Measurements from ENCODE around the gene SMURF1. TPM values are rescaled to one million over a fixed set of nuclear protein-coding genes. Genes with fewer than 3 reads are reported as not detected.

The SMURF1 gene
- total and polyA plus RNA-seq, 4 donors, result 2.9 to 16.8 (median 5.9) TPM

GRCh38 chr7:99142727-99143520, 984 bp downstream of the SMURF1 start:
- H3K27me3 ChIP-seq (ENCODE audit: control insufficient read depth in 4 of 4, insufficient read depth in 4 of 4, low read length in 3 of 4), result no peaks in the 10 kb centered on the region
- H3K9ac ChIP-seq (ENCODE audit: low read depth in 1 of 2, low read length in 2 of 2), result no peak overlapping the region
- peak overlapping the region; percentile 41 to 93 (median 75) for H3K4me3 ChIP-seq (ENCODE audit: low read depth in 1 of 3, low read length in 3 of 3)
- no peaks in the 10 kb centered on the region for H3K9me3 ChIP-seq (ENCODE audit: control insufficient read depth in 4 of 4, low read length in 3 of 4)
- TF ChIP-seq JUND (IDR thresholded peaks at IDR 0.05) (no peak), SP1 (IDR thresholded peaks at IDR 0.05) (no peak), TAF1 (conservative IDR thresholded peaks at IDR 0.05) (no peak), RAD21 (IDR thresholded peaks at IDR 0.05) (peak in 1 of 2 donors; percentile 11), YY1 (IDR thresholded peaks at IDR 0.05) (no peak), HNF4G (IDR thresholded peaks at IDR 0.05) (no peak)
- DNase-seq (ENCODE audit: low spot score), result peak; percentile 82
- H3K27ac ChIP-seq (ENCODE audit: low read depth in 1 of 2, low read length in 2 of 2), result peak overlapping the region; percentile 84 to 94
- peaks cover 0 to 36% (median 25%) of the 10 kb centered on the region in 4 donors for H3K4me1 ChIP-seq (ENCODE audit: control insufficient read depth in 4 of 4, insufficient read depth in 4 of 4, low read length in 3 of 4)
- H3K36me3 ChIP-seq (ENCODE audit: control insufficient read depth in 4 of 4, insufficient read depth in 3 of 4, low read depth in 1 of 4, low read length in 3 of 4), result no peaks in the 10 kb centered on the region
- WGBS, result 16% methylated on average over 33 of the region's 33 CpGs

- peak; percentile 70 for DNase-seq (ENCODE audit: low spot score)
- Histone ChIP-seq H3K9ac (ENCODE audit: low read depth in 1 of 2, low read length in 2 of 2) (peak overlapping the region in 1 of 2 donors; percentile 79), H3K4me3 (ENCODE audit: low read depth in 1 of 3, low read length in 3 of 3) (peak overlapping the region; percentile 26 to 75 (median 43)), H3K27ac (ENCODE audit: low read depth in 1 of 2, low read length in 2 of 2) (peak overlapping the region; percentile 75 to 84), H3K27me3 (ENCODE audit: control insufficient read depth in 4 of 4, insufficient read depth in 4 of 4, low read length in 3 of 4) (no peaks in the 10 kb centered on the region), H3K9me3 (ENCODE audit: control insufficient read depth in 4 of 4, low read length in 3 of 4) (no peaks in the 10 kb centered on the region), H3K4me1 (ENCODE audit: control insufficient read depth in 4 of 4, insufficient read depth in 4 of 4, low read length in 3 of 4) (peaks cover 0 to 36% (median 26%) of the 10 kb centered on the region in 4 donors), H3K36me3 (ENCODE audit: control insufficient read depth in 4 of 4, insufficient read depth in 3 of 4, low read depth in 1 of 4, low read length in 3 of 4) (no peaks in the 10 kb centered on the region)
- WGBS, result 13% methylated on average over 27 of the region's 27 CpGs
- no peak for TF ChIP-seq SP1 (IDR thresholded peaks at IDR 0.05)
- no peak for TF ChIP-seq EGR1 (IDR thresholded peaks at IDR 0.05; ENCODE audit: low read depth in 2 of 2)
- no peak for TF ChIP-seq JUND (IDR thresholded peaks at IDR 0.05)
- no peak for TF ChIP-seq HNF4G (IDR thresholded peaks at IDR 0.05)
- no peak for TF ChIP-seq REST (IDR thresholded peaks at IDR 0.05)
- no peak for TF ChIP-seq ATF3 (IDR thresholded peaks at IDR 0.05)
- no peak for TF ChIP-seq MAX (IDR thresholded peaks at IDR 0.05)
- TF ChIP-seq FOXA2 (IDR thresholded peaks at IDR 0.05), result no peak
- peak; percentile 42 to 47 for TF ChIP-seq HNF4A (conservative IDR thresholded peaks at IDR 0.05)
- TF ChIP-seq RXRA (IDR thresholded peaks at IDR 0.05), result no peak
- no peak for TF ChIP-seq FOXA1 (IDR thresholded peaks at IDR 0.05)
- TF ChIP-seq TAF1 (conservative IDR thresholded peaks at IDR 0.05), result peak; percentile 57
- no peak for TF ChIP-seq ZBTB33 (IDR thresholded peaks at IDR 0.05)
- no peak for TF ChIP-seq CTCF (IDR thresholded peaks at IDR 0.05; ENCODE audit: low read depth, low read length, missing input control)
- TF ChIP-seq GABPA (IDR thresholded peaks at IDR 0.05 in 1 of 2, conservative IDR thresholded peaks at IDR 0.05 in 1 of 2), result no peak
- TF ChIP-seq RAD21 (IDR thresholded peaks at IDR 0.05), result peak in 1 of 2 donors; percentile 2
- no peak for TF ChIP-seq NR2F2 (IDR thresholded peaks at IDR 0.05)
Measured at GRCh38 chr7:99141841-99142726, 1.8 kb downstream of the SMURF1 start.
